ENCODE measurements around the gene IFT122.

The IFT122 gene

DNA sequence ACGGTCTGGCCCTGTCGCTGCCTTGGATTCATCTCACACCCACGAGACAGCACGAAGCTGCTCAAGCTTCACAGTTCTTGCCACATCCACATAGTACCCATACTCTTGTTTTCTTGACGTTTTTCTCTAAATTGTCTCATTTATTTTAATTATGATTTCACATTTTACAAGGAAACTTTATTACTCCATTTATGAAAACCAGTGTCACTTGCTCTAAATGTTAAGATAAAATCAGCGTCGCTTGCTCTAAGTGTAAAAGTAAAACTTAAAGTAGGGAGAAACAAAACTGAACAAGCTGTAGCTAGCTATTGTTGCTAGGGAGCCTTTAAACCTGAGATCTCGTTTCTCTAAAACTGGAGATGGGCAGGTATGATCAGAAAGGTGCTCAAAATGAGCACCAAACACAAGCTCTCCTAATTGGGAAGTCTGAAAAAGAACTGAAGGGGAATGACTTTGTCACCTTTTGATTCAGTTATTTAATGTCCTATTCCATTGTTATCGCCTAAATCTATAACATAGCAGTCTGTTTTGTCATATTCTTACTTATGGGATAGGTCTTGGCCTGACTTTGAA is 680 bp downstream of the IFT122 start:
- DNase-seq, result peak in 2 of 3 experiments; percentile 51 to 78

DNA sequence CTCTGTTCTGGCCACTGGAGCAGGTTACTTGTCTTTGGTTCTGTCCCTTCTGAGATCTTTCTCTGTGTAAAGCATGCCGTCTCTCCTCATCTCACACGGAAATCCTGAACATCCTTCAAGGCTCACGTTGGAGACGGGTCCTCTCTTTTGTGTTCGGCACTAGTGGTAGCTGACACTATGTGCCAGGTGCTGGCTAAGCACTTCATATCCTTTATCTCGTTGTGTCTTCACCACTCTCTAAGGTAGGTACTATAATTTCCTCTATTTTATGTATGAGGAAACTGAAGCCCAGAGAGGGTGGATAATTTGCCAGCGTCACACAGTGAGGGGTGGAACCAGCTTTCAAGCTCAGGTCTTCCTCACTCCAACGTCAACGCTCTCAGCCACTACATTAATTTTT is 1.2 kb downstream of the IFT122 start:
- peak; percentile 19 to 72 (median 51) for DNase-seq

DNA sequence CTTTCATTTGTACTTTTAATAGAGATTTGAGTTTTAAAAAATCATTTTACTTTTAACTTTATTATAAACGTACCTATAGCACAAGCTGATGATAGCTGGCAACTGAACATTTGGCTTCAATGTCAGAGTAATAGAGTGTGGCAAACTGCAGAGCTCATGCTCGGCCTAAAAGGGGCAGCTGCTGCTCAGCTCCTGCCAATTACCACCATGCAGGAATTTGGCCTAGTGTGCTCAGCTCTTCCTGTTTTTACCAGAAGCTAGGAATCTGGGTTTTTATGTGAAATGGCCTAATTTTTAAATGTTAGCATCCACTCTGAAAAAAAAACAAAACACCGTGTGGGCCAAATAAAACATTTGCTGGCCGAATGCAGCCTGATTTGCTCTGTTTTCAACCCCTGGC is 1.8 kb downstream of the IFT122 start:
- peak in 1 of 3 experiments; percentile 38 for DNase-seq

DNA sequence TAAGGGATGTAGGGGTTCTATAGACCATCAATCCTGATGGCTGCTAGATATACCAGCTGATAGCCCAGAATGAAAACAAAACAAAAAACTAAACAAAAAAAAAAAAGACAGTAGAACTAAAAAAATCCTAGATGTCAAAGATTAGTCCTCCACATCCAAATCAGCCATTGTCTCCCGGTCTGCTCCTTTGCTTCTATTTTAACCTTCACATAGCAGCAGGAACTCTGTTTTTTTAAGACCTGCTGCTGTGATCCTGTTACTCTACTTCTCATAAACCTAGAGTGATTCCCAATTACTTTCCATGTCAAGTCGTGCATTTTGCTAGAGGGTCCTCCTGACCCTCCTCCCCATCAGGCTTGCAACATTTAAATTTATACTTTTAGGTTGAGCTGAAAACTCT is 2.5 kb downstream of the IFT122 start:
- DNase-seq, result no peak

DNA sequence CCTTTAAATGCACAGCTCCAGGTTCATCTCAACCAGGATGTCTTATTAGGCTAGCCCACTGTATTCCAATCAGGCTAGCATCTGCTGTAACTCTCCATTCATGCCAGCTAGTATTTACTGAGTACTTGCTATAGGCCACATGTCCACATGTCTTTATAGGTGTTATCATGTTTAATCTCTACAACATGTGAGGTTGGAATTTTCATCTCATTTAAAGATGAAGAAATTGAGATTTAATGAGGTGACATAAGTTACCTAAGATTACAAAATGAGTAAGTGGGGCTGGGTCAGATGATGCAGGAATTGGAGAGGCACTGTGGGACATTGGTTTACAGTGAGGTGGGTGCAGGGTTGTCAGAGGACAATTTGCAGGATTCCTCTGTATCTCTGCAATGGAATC is 2.9 kb downstream of the IFT122 start:
- DNase-seq, result no peak

DNA sequence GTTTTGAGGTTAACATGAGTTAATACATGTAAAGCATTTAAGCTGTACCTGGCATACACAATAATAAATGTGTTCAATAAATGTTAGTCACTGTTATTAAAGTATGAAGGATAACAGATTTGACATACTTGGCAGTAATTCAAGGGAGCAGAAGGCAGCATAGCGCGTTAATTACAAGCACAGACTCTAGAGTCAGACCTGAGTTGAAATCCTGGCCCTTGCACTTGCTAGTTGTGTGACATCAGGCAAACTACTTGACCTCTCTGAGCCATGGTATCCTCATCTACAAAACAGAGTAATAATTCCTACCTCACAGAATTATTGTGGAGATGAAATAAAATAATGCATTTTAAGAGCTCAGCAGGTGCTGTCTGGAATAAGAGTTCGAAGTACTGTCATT is 5.4 kb downstream of the IFT122 start:
- no peak for DNase-seq

DNA sequence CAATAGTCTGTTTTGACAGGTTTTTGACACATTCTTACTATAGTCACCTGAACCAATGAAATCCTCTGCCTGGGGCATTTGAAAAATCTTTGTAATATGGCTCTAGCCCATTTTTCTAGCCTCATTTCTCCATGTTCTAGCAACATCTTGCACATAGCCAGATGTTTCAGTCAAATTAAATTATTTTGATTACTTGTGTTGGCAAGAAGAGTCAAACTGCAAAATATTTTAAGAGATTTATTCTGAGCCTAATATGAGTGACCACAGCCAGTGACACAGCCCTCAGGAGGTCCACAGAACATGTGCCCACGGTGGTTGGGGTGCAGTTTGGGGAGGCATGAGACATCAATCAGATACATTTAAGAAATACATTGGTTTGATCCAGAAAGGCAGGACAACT is 6.9 kb downstream of the IFT122 start:
- DNase-seq, result no peak

DNA sequence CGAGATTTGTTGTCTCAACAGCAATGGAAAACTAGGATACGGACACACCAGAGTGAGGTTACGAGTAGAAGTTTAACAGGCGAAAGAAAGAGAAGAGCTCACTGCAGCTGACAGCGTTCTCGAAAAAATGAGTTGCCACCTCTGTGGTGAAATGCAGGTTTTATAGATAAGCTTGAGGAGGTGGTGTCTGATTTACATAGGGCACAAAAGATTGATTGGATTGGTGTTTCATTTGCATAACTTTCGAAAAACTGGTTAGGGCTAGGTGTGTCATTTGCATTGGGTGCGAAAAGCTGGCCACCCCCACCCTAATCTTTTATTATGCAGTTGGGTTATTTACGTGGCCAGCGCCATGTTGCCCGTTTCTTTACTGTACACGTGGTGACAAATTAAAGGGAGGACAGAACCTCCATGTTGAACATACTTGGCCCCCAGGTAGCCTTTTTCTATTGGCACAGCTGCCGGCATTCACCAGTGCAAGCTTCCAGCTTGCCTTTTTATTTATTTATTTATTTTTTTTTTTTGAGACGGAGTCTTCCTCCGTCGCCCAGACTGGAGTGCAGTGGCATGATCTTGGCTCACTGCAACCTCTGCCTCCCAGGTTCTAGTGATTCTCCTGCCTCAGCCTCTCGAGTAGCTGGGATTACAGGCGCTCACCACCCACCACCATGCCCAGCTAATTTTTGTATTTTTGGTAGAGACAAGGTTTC is 8.3 kb downstream of the IFT122 start:
- DNase-seq, result no peak

DNA sequence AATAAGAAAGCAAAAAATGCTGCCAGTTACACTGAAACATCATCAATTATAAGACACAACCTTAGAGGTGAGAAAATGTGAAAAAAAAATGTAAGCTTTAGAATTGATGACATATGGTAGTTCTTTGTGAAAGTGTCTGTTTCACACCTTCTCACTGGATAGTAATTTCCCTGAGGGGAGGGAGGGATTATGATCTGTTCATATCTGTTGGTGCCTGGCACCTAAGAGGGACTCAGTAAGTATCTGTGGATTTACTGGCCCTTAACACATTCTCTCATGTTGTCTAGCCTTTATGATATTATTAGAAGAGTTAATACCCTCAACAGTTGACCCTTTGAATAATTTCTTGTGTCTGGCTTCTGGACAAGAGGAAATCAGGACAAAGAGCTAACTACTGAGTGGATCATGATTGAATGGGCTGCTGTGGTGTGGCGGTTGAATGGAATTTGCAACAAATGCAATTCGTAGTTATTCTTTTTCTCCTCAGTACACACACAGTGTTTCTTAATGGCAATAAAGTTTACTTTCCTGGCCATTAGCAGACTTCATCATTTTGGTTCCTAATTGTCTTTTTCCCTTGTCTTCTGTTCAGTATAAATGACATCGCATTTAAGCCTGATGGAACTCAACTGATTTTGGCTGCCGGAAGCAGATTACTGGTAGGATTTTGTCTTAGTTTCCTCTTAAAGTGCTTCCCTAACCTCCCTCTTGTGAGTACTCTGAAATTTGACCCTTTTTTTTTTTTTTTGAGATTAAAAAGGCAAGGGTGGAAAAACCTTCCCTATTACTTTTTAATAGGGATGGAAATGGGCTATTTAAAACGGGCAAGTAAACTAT is 9.5 kb downstream of the IFT122 start:
- DNase-seq, result no peak

DNA sequence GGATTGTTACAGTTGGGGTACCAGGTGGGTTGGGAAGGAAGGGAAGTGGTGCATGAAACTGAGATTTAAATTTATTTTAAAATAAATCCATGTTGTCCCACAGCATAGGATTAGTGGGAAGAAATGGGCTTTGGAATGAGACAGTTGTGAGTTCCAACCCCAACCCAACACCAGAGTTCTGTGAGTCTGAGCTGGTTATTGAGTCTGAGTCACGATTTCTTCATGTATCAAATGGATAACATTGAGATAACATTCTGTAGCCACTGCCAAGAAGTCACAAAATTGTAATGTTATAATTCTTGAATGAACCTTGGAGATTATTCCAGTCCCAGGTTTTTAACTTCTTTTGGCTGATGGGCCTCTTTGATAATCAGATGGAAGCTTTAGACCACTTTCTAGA is 13.7 kb downstream of the IFT122 start:
- DNase-seq, result no peak

DNA sequence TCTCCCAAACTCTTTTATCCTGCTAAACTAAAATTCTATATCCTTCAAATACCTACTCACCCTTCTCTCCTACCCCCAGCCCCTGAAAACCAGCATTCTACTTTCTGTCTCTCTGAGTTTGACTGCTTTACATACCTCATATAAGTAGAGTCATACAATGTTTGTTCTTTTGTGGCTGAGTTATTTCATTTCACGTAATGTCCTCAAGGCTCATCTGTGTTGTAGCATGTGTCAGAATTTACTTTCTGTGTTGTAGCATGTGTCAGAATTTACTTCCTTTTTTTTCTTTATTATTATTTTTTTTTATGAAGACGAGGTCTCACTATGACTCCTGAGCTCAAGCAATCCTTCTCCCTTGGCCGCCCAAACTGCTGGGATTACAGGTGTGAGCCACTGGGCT is 20.1 kb downstream of the IFT122 start:
- DNase-seq, result no peak

DNA sequence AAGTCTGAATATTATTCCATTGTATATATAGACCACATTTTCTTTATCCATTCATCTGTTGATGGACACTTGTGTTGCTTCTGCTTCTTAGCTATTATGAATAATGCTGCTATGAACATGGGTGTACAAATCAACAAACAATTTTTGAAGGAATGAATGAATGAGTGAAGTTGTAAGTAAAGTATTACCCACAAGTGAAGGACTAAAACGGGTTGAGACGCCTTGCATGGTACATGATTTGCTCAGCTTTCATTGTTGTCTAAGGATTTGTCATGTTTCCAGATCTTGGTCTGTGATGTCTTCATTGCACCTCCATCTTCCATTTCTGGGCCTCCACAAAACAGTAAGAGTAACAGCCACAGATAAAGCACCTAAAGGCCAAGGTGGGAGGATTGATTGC is 20.5 kb downstream of the IFT122 start:
- no peak for DNase-seq

DNA sequence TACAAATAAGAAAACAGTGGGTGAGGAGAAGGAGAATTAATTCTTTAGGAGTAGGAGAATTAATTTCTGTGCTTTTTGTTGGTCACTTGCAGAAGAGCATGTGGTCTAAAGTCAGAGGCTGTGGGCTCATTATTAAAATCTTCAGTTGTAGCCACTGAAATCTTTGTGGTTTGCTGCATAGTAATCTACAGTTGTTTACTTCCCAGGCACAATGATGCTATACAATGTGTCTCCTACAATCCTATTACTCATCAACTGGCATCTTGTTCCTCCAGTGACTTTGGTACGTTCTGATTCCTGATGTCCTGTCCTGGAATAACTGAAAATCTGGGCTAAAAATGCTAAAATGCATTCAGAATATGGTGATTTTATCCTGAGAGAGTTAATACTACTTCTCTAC is 21.0 kb downstream of the IFT122 start:
- DNase-seq, result no peak

DNA sequence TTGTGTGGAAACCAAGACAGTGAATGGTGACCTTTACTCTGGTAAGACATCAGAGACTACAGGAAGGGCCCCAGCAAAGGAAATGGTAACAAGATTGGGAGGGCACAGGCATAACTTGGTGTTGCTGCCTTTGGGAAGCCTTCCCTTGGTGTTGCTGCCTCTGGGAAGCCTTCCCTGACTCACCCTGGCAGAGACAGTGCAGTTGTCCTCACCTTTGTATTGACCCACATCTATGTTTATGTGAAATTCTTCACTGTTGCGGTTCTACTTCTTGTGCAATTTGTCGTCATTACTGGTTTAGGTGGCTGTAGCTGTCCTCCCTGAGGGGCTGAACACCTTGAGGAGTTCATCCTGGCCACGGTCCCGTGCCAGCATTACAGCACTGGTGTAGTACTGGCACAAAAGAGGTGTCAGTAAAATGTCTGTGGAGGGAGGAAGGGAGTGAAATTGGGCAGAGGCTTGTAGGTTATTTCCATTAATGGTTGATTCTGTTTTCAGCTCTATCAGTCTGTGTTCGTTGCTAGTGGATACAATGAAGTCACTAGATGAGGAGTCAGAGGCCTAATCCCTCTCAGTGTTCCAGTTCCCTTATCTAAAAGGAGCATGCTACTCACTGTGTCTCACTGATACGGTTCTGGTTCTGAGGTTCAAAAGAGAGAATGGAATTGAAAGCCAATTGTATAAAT is 21.6 kb downstream of the IFT122 start:
- no peak for DNase-seq

DNA sequence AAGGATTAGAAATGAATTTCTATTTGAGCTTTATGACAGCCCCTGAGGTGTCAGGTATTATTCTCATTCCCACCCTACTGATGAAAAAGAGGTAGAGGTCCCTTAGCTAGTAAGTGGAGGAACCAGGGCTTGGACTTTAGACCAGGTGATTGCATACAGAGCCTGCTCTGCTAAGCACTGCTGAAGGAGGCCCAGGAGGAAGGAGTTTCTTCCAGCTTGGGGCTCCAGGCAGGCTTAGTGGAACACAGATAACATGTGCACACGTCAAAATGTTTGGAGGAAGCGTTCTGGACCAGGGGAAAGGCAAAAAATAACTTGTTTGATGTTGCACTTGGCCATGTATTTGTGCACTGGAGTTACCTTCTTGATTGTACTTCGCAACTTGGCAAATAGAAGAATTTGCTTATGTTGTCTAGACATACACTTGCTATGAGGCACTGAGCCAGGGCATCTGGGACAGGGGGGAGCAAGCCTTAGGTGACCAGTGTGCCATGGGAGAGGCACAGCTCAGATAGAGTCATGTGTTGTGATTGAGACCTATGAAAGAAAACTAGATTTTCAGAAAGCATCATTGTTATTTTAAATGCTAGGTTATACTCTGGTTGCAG is 22.4 kb downstream of the IFT122 start:
- no peak for DNase-seq

DNA sequence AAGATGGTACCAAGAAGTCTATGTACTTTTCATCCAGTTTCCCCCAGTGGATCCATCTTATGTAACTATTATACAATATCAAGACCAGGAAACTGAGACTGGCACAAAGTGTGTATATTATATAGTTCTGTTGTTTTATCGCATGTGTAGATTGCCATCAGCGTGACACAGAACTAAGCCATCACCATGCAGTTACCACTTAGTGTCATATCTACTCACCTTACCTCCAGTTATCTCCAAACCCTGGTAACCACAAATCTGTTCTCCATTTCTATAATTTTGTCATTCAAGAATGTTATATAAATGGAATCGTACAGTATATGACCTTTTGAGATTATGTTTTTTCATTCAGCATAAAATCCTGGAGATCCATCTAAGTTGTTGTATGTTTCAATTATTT is 23.1 kb downstream of the IFT122 start:
- DNase-seq, result no peak

DNA sequence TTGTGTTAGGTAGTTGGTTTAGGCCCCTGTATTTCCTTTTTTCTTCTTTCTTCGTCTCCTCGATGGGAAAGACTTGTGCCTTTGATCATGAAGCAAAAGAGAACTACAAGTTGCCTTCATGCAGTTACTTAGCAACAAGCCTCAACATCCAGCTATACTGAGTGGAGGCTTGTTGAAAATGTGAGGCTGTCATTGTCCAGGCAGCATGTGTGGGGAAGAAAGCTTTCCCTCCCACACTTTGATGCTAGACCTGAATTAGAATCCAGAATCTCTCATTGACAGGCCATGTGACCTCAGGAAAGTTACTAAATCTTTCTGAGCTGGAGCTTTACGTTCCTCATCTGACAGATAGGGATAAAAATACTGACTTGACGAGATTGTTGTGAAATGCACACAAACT is 23.7 kb downstream of the IFT122 start:
- no peak for DNase-seq

DNA sequence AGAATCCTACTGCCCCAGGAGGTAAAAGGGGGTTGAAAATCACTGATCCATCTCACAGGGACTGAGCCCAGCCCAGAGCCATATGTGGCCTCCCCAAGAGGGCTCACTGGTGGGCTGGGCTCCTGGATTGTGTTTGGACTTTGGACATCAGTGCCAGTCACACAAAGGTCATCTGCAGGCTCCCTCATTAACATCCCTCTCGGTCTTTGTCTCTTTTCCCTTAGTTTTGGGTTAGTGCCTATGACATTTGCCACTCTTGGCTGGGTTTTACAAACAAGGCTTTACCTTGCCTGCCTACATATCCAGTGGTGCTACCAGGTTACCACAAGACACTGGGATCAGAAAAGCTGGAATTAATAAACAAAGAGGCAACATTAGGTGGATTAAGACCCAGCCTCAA is 27.9 kb downstream of the IFT122 start:
- DNase-seq, result no peak

DNA sequence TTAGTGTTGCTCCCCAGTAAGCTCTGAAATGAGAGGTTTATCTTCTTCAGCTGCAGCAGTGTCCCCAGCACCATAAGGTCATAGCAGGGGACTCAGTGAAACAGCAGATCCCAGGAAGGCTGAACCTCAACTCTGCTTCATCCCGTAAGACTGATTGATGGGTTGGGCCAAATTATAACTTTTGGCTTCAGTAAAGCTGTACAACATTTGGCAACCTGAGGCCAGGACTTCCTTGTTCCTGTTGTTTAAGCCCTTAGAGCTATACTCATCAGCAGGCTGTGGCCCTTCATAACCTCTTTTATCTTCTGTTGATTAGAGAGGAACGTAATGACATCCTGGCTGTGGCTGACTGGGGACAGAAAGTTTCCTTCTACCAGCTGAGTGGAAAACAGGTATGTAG is 29.0 kb downstream of the IFT122 start:
- DNase-seq, result no peak

DNA sequence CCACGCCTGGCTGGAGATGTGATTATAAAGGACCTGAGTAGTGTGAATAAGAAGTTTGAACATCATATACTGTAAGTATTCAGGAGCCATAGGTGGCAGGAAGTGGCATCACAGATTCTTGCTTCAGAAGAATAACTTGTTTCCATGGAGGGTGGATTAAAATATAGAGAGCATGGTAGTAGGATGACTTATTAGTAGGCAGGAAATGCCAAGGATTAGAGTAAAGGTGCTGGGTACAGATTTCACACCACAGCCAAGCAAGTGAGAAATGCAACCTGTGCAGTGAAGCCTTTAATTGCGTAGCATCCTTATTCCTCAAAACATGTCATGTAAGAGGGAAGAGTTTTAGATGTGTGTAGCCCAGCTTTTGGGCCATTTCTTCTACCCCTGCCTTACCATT is 30.8 kb downstream of the IFT122 start:
- DNase-seq, result no peak

DNA sequence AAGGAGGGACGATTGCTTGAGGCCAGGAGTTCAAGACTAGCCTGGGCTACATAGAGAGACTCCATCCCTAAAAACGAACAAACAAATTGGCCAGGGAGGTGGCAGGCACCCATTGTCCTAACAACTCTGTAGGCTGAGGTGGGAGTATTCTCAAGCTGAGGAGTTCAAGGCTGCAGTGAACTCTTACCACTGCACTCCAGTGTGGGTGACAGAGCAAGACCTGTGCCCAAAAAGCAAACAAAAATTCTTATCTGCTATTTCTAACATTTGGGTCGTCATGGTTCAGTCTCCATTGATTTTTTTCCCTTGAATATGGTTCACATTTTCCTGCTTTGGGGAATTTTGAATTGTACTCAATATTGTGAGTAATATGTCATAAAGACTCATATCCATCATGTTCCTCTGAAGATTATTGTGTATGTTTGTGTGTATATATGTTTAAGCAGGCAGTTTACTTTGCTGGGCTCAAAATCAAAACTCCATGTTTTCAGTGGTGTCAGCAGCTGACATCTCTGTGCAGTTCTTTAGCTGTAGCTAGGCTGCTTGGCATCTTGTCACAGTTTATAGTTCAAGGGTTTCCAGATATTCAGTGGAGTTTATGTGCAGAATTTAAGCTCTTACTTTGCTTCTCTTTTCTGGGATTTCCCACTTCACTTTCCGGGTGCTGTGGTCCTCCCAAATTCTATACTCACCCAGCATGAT is 33.2 kb downstream of the IFT122 start:
- no peak for DNase-seq

DNA sequence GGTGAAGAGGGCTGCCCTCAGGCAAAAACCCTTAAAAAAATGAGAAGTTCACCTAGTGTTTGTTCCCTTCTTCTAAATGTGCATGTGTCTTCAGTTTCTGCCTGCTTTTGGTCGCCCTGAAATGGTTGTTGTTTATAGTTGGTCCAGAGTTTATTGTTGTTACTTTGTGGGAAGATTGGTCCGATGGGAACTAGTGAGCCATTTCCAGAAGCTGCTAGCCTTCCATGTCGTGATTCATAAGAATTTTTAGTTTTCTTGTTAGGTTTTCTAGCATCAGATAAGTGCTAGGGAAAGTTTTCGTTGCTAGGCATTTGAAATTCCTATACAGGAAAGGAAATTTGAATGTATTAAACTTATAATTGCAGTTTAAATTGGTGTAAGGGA is 33.7 kb downstream of the IFT122 start:
- no peak for DNase-seq
